ENCODE data around the gene ING2. TPM values are rescaled to one million over a fixed set of nuclear protein-coding genes. Genes with fewer than 3 reads are reported as not detected.
A peak's percentile ranks its signal among the peaks of the same experiment; 100 is the strongest.
"Not testable (repeated sequence)": the region's sequence is repeated elsewhere in the genome, so short reads cannot be mapped to it uniquely, and the experiment has no call there.

The ING2 gene
- total and polyA plus RNA-seq, 10 of the 15 experiments (the other 5 are each of a cell fraction or from before 2014, with no cell fraction given) = 3.3 to 16.1 (median 10.9) TPM

GRCh38 chr4:183463903-183464619 is 40.8 kb upstream of the ING2 start:
- SMC1A ChIA-PET (ENCODE audit: uncharacterized antibody, unreplicated experiment) = interaction anchor here (1.1 to 1.9 kb wide), 2 partner anchors 15 to 18 kb away, joined by 3 to 4 read pairs; no protein-coding TSS in a partner anchor
- in situ Hi-C loops (cut with MboI); H3K9me3 ChIP-seq (replicated peaks; ENCODE audit: control insufficient read depth, insufficient read depth, low read length); DNase-seq (ENCODE audit: low read depth, low spot score); H3K4me2 ChIP-seq (ENCODE audit: control insufficient read depth, insufficient read depth); H3K27ac ChIP-seq (ENCODE audit: control insufficient read depth, insufficient read depth); H2AFZ ChIP-seq (ENCODE audit: control insufficient read depth, low read depth, low read length); H3K9ac ChIP-seq (ENCODE audit: control insufficient read depth, insufficient read depth, low read length); ATAC-seq; H3K4me3 ChIP-seq; H3K36me3 ChIP-seq (ENCODE audit: control insufficient read depth in 2 of 2, insufficient read depth in 2 of 2, low read length in 1 of 2); BruUV-seq (replicated peaks); RAD21 ChIA-PET (ENCODE audit: unreplicated experiment); H3K79me2 ChIP-seq (ENCODE audit: control insufficient read depth, insufficient read depth, low read length); FAIRE-seq; intact Hi-C loops (cut with micrococcal nuclease; ENCODE audit: unreplicated experiment); POLR2A ChIA-PET; H4K20me1 ChIP-seq (ENCODE audit: control insufficient read depth, insufficient read depth); H3K27me3 ChIP-seq (replicated peaks in 1 of 2; ENCODE audit: control insufficient read depth in 2 of 2, insufficient read depth in 2 of 2, low read length in 1 of 2); H3K4me1 ChIP-seq (ENCODE audit: control insufficient read depth, insufficient read depth, low read length): not testable (repeated sequence)
- 73% methylated on average over 11 of the region's 11 CpGs for WGBS (ENCODE audit: insufficient coverage, insufficient replicate concordance, low lambda C conversion rate, missing lambda C conversion rate)
- CTCF ChIA-PET = interaction anchor here (0.9 kb wide), 2 partner anchors 43 to 57 kb away, joined by 3 read pairs; no protein-coding TSS in a partner anchor
- TF ChIP-seq NFYB (IDR thresholded peaks at IDR 0.05; ENCODE audit: insufficient read depth, low read depth, low read length) = 0 out of 2 replicates have a peak, but pooled peaks have one; percentile 59

GRCh38 chr4:183465879-183466278 is 39.0 kb upstream of the ING2 start:
- H3K36me3 ChIP-seq (ENCODE audit: control insufficient read depth in 2 of 2, insufficient read depth in 2 of 2, low read length in 1 of 2); SMC1A ChIA-PET (ENCODE audit: uncharacterized antibody, unreplicated experiment); DNase-seq (ENCODE audit: low read depth, low spot score); BruUV-seq (replicated peaks); H3K9ac ChIP-seq (ENCODE audit: control insufficient read depth, insufficient read depth, low read length); FAIRE-seq; H3K4me3 ChIP-seq; H3K4me1 ChIP-seq (ENCODE audit: control insufficient read depth, insufficient read depth, low read length); H3K79me2 ChIP-seq (ENCODE audit: control insufficient read depth, insufficient read depth, low read length); intact Hi-C loops (cut with micrococcal nuclease; ENCODE audit: unreplicated experiment); H4K20me1 ChIP-seq (ENCODE audit: control insufficient read depth, insufficient read depth); H2AFZ ChIP-seq (ENCODE audit: control insufficient read depth, low read depth, low read length); H3K27ac ChIP-seq (ENCODE audit: control insufficient read depth, insufficient read depth); ATAC-seq; H3K27me3 ChIP-seq (replicated peaks in 1 of 2; ENCODE audit: control insufficient read depth in 2 of 2, insufficient read depth in 2 of 2, low read length in 1 of 2); RAD21 ChIA-PET (ENCODE audit: unreplicated experiment); H3K4me2 ChIP-seq (ENCODE audit: control insufficient read depth, insufficient read depth); H3K9me3 ChIP-seq (replicated peaks; ENCODE audit: control insufficient read depth, insufficient read depth, low read length); POLR2A ChIA-PET: not testable (repeated sequence)
- CTCF ChIA-PET = interaction anchor here (0.7 kb wide), 1 partner anchor 39 kb away, joined by 3 read pairs; no protein-coding TSS in a partner anchor
- in situ Hi-C loops (cut with MboI) = loop anchor here (5.0 kb wide), 1 partner anchor 1311 kb away; no protein-coding TSS in a partner anchor
- WGBS (ENCODE audit: insufficient coverage, insufficient replicate concordance, low lambda C conversion rate, missing lambda C conversion rate) = 29% methylated on average over 5 of the region's 5 CpGs
